Endothelial cell of umbilical vein (primary cell): ENCODE data around the gene DUSP5. TPM values are rescaled to one million over a fixed set of nuclear protein-coding genes. Genes with fewer than 3 reads are reported as not detected.

Experiments used
- BruUV-seq: library from RNA; stranded (reverse); fragments of 400-500 nt; replicated peaks from 2 replicates; lab custom pipeline; 2021; lab: Mats Ljungman, UMichigan
- CTCF ChIA-PET: fragments of 300-600, 350-600 bp; sonication (Branson Sonifier 250); formaldehyde crosslinking; loops from one replicate; lab custom pipeline; 2021; ENCODE audit warnings: antibody characterized with exemption, inconsistent platforms; lab: Charles Lee
- POLR2A ChIA-PET: fragments of 300-600, 350-600 bp; sonication (Branson Sonifier 250); formaldehyde crosslinking; loops from one replicate; lab custom pipeline; 2021; ENCODE audit warnings: antibody characterized with exemption, inconsistent platforms; lab: Charles Lee
- DNase-seq: peaks from one replicate; pipeline ENCODE4 v3.0.0-alpha.2; 2011; ENCODE audit warnings: low read depth, low spot score
- FAIRE-seq: peaks from 2 replicates; lab custom pipeline; 2011; peaks lifted over from hg19 to GRCh38; lab: Jason Lieb, UNC
- H2AFZ ChIP-seq: 2 replicates; pipeline ENCODE4 v1.6.0; 2012; ENCODE audit warnings: low read depth, low read length, control low read depth, inconsistent platforms
- H3K27ac ChIP-seq: 2 replicates; pipeline ENCODE4 v1.5.1; 2011; ENCODE audit warnings: low read depth, mild to moderate bottlenecking, control low read depth, low read length, moderate library complexity; ENCODE audit not compliant: insufficient read depth
- H3K27me3 ChIP-seq, 2 experiments: 2 replicates each; pipeline versions ENCODE4 v1.6.0 to v1.6.1; 2011; ENCODE audit warnings: low read length in 2 of 2, mixed read lengths in 1 of 2; ENCODE audit not compliant: control insufficient read depth in 2 of 2, insufficient read depth in 2 of 2
- H3K36me3 ChIP-seq, 2 experiments: 2 replicates in 1 of 2; 3 replicates in 1 of 2; pipeline ENCODE4 v1.5.1; 2011; ENCODE audit warnings: low read length in 2 of 2, mild to moderate bottlenecking in 1 of 2, moderate library complexity in 1 of 2; ENCODE audit not compliant: control insufficient read depth in 2 of 2, insufficient read depth in 2 of 2; ENCODE audit errors: extremely low read depth in 1 of 2
- H3K4me1 ChIP-seq: 3 replicates; pipeline ENCODE4 v1.5.1; 2011; ENCODE audit warnings: mild to moderate bottlenecking, low read length; ENCODE audit not compliant: control insufficient read depth, insufficient read depth; ENCODE audit errors: extremely low read depth
- H3K4me2 ChIP-seq: 2 replicates; pipeline ENCODE4 v1.6.1; 2011; ENCODE audit warnings: low read length, control low read depth, mixed read lengths; ENCODE audit not compliant: insufficient read depth
- H3K4me3 ChIP-seq, 3 experiments: fragments of 200-600 bp in 1 of 3; sonication (generic), shearing (Covaris generic) in 1 of 3; replicated peaks in 1 of 3; 2 replicates each; pipeline ENCODE4 v1.5.1; 2011 to 2016; ENCODE audit warnings: control low read depth in 3 of 3, low read length in 3 of 3, mild to moderate bottlenecking in 2 of 3, inconsistent platforms in 1 of 3, low read depth in 1 of 3, moderate library complexity in 1 of 3; ENCODE audit not compliant: insufficient read depth in 1 of 3
- H3K79me2 ChIP-seq: 2 replicates; pipeline ENCODE4 v1.6.0; 2012; ENCODE audit warnings: low read length, inconsistent platforms; ENCODE audit not compliant: control insufficient read depth, insufficient read depth
- H3K9ac ChIP-seq: replicated peaks from 2 replicates; pipeline ENCODE3; 2011; ENCODE audit warnings: low read length, control low read depth; ENCODE audit not compliant: insufficient read depth; ENCODE audit errors: extremely low read depth
- H3K9me1 ChIP-seq: replicated peaks from 3 replicates; pipeline ENCODE4 v1.6.0; 2011; ENCODE audit warnings: mild to moderate bottlenecking, low read length; ENCODE audit not compliant: control insufficient read depth, insufficient read depth; ENCODE audit errors: extremely low read depth
- H3K9me3 ChIP-seq: replicated peaks from 2 replicates; pipeline ENCODE4 v1.5.1; 2012; ENCODE audit warnings: low read length, inconsistent platforms; ENCODE audit not compliant: control insufficient read depth, insufficient read depth
- H4K20me1 ChIP-seq: replicated peaks from 2 replicates; pipeline ENCODE3; 2011; ENCODE audit warnings: mild to moderate bottlenecking, low read length; ENCODE audit not compliant: control insufficient read depth, insufficient read depth; ENCODE audit errors: extremely low read depth
- EZH2 ChIP-seq: IDR thresholded peaks from 2 replicates; pipeline ENCODE4 v1.6.1; 2012; ENCODE audit warnings: borderline replicate concordance, low read depth, mild to moderate bottlenecking, moderate library complexity, low read length, inconsistent platforms; ENCODE audit not compliant: severe bottlenecking
- FOS ChIP-seq: IDR thresholded peaks from 2 replicates; pipeline ENCODE4 v1.6.1; 2011; ENCODE audit warnings: mild to moderate bottlenecking, low read length, moderate library complexity, borderline replicate concordance; ENCODE audit not compliant: insufficient read depth
- GATA2 ChIP-seq: IDR thresholded peaks from 2 replicates; pipeline ENCODE4 v1.7.0; 2011; ENCODE audit warnings: low read depth, mild to moderate bottlenecking, moderate library complexity, mixed read lengths, low read length; ENCODE audit not compliant: insufficient read length, insufficient read depth
- JUN ChIP-seq: IDR thresholded peaks from 2 replicates; pipeline ENCODE4 v1.6.1; 2011; ENCODE audit warnings: borderline replicate concordance, low read depth; ENCODE audit not compliant: insufficient read length, insufficient read depth
- MYC ChIP-seq: IDR thresholded peaks from one replicate; pipeline ENCODE4 v1.6.1; 2011; ENCODE audit warnings: mild to moderate bottlenecking, low read depth, low read length
- POLR2A ChIP-seq: IDR thresholded peaks from 2 replicates; pipeline ENCODE4 v1.6.1; 2012; ENCODE audit warnings: low read depth, mild to moderate bottlenecking, control low read depth, low read length
- POLR2AphosphoS5 ChIP-seq: IDR thresholded peaks from 2 replicates; pipeline ENCODE4 v1.6.1; 2012; ENCODE audit warnings: low read depth, mild to moderate bottlenecking, control low read depth, low read length, moderate library complexity; ENCODE audit not compliant: insufficient read depth
- dilution Hi-C: fragments of 300-500 bp; cut with MboI; formaldehyde crosslinking; loops from one replicate; pipeline ENCODE4 v1.15.0; 2019; ENCODE audit warnings: low sequenced_read_pairs; ENCODE audit not compliant: extremely low pct_ligation_motif_present
- intact Hi-C: fragments of 100-400 bp; cut with micrococcal nuclease; formaldehyde crosslinking; loops from one replicate; pipeline ENCODE4 v1.10.0; 2022
- polyA plus RNA-seq, 4 experiments: library from polyadenylated mRNA; depleted of rRNA in 3 of 4; stranded (reverse) in 3 of 4; unstranded in 1 of 4; fragments of >200 nt; gene quantifications; 2 replicates each; pipeline versions ENCODE4 v1.2.1 to v1.2.3, GENCODE V29; 2011 to 2012; ENCODE audit warnings: missing spikeins in 1 of 4
- total RNA-seq: library from RNA; stranded (reverse); gene quantifications from 2 replicates; pipeline ENCODE4 v1.2.3, GENCODE V29; 2021
- TF ChIP-seq, protein P1 (sequence below): IDR thresholded peaks from 2 replicates; pipeline ENCODE4 v1.6.1; 2011; ENCODE audit not compliant: insufficient read depth, insufficient read length
- TF ChIP-seq, protein P2 (sequence below), 2 donors: IDR thresholded peaks; 1 replicate in 1 of 2; 2 replicates in 1 of 2; pipeline ENCODE4 v1.5.1; 2011; ENCODE audit warnings: low read length in 2 of 2, mild to moderate bottlenecking in 2 of 2, moderate library complexity in 2 of 2, control low read depth in 1 of 2, inconsistent platforms in 1 of 2, low read depth in 1 of 2; ENCODE audit not compliant: insufficient read depth in 1 of 2; ENCODE audit errors: extremely low read depth in 1 of 2

The DUSP5 gene
- total and polyA plus RNA-seq, 2 donors (not counting 3 experiments of a cell fraction or from before 2014, with no cell fraction given): 12.2 to 25.2 TPM

DNA sequence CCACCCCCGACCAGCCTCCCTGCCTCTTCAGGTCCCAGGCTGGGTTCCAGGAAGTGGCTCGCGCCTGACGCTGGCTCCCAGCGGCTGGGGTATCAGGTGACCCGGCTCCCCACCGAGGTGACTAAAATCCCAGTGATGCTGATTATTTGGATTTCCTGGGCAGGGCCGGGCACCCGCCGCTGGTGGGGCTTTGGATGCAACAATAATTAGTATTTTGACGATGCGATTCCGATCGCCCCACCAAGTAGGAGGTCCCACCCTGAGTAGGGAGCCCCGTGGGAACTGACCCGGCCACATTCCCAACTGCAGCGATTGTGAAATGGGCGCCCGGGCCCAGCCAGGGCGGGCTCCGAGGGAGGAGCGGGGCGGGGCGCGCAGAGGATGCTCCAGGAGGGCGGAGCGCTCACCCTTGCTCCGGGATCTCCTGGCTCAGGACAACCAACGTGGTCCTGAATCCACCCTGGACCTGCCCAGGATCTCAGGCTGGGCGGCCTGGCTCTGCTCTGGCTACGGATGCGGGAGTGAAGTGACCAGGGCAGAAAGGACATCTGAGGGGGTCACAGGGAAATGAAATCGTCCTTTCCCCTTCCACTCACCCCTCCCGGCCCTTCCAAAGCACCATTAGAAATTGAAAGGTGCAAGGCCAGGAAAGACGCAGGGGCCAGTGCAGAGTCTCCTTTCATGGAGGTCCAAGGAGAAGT is 32.6 kb downstream of the DUSP5 start:
- H3K27ac ChIP-seq: peak overlapping the region; percentile 27
- H3K4me3 ChIP-seq: no peak overlapping the region

More for the DNA sequence above, 32.6 kb downstream of the DUSP5 start:
- Histone ChIP-seq H3K9me1 (no peaks in the 10 kb centered on the region), H3K79me2 (no peaks in the 10 kb centered on the region), H3K27me3 (no peaks in the 10 kb centered on the region), H3K4me1 (peaks cover 50% of the 10 kb centered on the region), H3K36me3 (no peaks in the 10 kb centered on the region), H2AFZ (peak overlapping the region; percentile 47), H3K9ac (no peak overlapping the region), H4K20me1 (no peaks in the 10 kb centered on the region), H3K4me2 (no peak overlapping the region), H3K9me3 (no peaks in the 10 kb centered on the region)
- ChIA-PET CTCF (interaction anchor here (1.7 kb wide), 2 partner anchors 15 to 18 kb away, joined by 8 to 9 read pairs; no protein-coding TSS in a partner anchor), POLR2A (no interaction called here)
- dilution Hi-C loops (no loop called here), intact Hi-C loops (no loop called here)
- no peak for FAIRE-seq
- TF ChIP-seq POLR2AphosphoS5 (no peak), MYC (no peak), JUN (no peak), GATA2 (no peak), POLR2A (no peak), FOS (no peak), EZH2 (no peak)
- TF ChIP-seq, protein P1, sequence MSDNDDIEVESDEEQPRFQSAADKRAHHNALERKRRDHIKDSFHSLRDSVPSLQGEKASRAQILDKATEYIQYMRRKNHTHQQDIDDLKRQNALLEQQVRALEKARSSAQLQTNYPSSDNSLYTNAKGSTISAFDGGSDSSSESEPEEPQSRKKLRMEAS: no peak
- TF ChIP-seq, protein P2, sequence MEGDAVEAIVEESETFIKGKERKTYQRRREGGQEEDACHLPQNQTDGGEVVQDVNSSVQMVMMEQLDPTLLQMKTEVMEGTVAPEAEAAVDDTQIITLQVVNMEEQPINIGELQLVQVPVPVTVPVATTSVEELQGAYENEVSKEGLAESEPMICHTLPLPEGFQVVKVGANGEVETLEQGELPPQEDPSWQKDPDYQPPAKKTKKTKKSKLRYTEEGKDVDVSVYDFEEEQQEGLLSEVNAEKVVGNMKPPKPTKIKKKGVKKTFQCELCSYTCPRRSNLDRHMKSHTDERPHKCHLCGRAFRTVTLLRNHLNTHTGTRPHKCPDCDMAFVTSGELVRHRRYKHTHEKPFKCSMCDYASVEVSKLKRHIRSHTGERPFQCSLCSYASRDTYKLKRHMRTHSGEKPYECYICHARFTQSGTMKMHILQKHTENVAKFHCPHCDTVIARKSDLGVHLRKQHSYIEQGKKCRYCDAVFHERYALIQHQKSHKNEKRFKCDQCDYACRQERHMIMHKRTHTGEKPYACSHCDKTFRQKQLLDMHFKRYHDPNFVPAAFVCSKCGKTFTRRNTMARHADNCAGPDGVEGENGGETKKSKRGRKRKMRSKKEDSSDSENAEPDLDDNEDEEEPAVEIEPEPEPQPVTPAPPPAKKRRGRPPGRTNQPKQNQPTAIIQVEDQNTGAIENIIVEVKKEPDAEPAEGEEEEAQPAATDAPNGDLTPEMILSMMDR (IDR thresholded peaks at IDR 0.05; ENCODE audit: extremely low read depth in 1 of 2, insufficient read depth in 1 of 2, low read depth in 1 of 2, low read length in 2 of 2): no peak
- no TSS peak for BruUV-seq
- no peak for DNase-seq
